Midbrain (tissue), 1 donor: ENCODE measurements around the gene MSH2.
"Not testable (repeated sequence)": the region's sequence is repeated elsewhere in the genome, so short reads cannot be mapped to it uniquely, and the experiment has no call there.

ENCODE experiments used
- DNase-seq: peaks from one replicate; lab custom pipeline; 2025; lab: John Stamatoyannopoulos, UW

The MSH2 gene

DNA sequence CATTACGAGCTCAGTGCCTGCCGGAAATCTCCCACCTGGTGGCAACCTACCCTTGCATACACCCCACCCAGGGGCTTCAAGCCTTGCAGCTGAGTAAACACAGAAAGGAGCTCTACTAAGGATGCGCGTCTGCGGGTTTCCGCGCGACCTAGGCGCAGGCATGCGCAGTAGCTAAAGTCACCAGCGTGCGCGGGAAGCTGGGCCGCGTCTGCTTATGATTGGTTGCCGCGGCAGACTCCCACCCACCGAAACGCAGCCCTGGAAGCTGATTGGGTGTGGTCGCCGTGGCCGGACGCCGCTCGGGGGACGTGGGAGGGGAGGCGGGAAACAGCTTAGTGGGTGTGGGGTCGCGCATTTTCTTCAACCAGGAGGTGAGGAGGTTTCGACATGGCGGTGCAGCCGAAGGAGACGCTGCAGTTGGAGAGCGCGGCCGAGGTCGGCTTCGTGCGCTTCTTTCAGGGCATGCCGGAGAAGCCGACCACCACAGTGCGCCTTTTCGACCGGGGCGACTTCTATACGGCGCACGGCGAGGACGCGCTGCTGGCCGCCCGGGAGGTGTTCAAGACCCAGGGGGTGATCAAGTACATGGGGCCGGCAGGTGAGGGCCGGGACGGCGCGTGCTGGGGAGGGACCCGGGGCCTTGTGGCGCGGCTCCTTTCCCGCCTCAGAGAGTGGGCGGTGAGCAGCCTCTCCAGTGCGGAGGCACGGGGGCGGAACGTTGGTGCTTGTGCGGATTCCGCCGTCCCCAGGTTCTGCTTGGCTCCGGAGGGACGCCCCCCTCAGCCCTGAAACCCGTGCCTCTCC lies at the start of gene MSH2:
Gene MSH2, plus strand, starts transcription at position 352 of the 804 bp plus-strand sequence. Its CDS starts 36 bp downstream, at position 388.
- DNase-seq: peak; percentile 93

DNA sequence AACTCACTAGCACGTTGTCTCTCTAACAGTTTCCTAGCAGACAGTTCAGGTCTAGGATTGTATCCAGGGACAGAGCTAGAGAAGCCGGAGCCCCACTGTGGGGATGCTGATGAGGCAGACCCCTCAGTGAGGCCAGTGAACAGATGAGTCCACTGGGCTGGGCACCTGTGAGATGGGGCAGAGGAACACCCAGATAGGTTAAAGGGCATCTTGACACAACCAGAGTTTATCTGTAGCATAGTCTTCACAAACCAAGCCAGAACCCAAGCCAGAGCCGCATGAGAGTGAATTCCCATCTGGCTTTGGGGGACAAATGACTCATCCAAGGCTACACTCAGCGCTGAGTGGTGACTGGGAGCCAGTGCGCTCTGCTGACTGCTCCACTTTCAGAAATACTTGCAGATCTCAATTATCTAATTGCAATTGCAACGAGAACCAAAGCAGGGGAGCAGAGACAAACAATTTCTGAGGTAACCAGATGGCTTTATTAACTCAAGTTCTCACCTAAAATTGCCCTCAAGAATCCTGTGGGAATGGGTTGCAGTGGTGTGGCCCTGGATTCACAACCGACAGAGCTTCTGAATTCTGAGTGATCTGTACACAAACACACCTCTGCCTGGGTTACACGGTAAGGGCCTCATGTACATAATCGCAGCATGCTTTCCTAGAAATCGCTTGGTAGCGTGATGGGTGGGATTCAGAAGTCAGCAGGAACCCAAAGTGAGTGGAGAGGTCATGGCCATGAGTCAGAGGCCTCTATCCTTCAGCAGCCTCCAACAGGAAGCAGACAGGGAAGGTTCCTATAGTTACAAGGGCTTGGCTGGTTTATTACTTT lies 48.7 kb upstream of the MSH2 start:
- no peak for DNase-seq

DNA sequence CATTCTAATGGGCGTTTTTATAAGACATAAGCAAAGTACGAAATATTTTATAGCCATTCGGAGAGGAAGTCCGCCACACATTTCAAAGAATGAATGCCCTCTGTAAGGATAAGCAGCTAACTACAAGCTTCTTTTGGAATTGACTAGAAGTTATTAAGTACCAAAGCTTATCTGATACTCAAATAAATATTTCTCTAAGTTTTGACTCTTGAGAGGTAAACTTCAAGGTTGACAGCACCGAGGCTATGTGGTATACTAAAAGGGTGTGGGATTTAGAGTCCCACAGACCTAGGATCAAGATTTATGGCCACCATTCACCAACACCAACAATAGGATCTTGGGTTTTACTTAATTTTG lies 48.1 kb upstream of the MSH2 start:
- DNase-seq: no peak

DNA sequence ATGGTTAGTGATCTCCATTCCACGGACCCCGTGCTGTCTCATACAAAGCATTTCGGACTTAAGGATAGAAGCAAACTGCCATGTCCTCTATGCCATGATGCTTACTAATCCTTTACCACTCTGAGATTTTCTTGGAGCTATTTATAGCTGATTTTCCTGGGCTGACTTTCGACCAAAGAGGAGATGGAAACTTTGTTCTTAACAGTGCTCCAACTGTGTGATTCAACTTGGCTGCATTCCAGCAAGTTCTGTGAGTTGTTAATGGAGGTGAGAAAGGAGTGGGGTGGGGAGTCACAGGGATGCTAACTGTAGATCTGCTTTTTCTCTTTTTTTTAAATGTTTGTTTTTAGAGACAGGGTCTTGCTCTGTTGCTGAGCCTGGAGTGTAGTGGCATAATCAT lies 45.5 kb upstream of the MSH2 start:
- no peak for DNase-seq

DNA sequence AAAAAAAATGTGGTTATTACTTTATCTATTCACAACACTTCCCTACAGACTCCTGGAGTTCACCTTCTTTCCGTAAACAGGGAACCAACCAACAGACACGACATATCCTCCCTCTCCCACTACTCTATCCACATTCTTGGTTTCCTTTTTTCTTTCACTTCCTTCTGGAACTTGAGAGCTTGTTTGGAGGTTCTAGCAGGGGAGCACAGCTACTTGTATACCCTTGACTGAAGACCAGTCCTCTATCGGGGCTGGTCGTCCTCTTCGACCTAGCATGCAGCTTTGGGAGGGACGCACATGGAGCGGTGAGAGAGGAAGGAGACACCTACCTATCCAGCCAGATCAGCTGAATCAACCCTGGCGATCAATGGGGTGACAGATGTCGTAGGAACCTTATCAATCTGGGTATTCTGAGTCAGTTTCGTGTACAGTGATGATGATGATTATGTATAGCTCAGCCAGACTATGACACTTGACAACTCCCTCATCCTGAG lies 43.5 kb upstream of the MSH2 start:
- DNase-seq: no peak

DNA sequence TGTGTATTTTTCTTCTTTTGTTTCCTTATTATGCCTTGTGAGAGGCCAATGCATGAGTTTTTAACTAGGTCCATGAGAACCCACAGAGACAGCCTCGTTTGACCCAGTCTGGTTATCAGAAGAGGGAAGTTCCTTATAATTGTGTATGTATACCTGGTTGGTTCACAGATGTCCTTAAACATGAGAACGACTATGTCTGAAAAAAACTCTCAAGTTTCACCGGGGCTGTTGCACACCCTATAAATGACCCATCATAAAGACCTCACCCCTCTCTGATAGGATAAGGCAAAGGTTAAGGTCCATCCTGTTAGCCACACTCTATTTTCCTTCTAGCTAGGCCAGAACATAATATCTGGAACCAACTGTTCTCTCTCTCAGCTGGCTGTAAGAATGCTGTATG lies 42.7 kb upstream of the MSH2 start:
- DNase-seq: no peak

DNA sequence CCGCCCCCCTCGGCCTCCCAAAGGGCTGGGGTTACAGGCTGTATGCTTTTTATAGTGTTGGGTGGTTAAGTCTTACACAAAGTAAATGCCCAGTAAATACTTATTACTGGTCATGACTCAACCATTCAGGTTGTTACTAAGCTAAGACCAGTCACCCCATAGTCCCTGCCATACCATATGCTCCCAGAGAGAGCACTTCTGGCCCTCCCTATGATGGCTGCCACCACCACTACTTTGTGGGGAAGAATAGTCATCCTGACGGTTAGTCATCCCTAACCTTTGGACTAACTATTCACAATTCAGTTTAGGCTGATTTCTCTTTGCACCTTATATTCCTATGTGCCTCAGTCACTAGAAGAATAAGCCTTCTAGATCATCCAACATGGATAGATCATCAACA lies 42.0 kb upstream of the MSH2 start:
- no peak for DNase-seq

DNA sequence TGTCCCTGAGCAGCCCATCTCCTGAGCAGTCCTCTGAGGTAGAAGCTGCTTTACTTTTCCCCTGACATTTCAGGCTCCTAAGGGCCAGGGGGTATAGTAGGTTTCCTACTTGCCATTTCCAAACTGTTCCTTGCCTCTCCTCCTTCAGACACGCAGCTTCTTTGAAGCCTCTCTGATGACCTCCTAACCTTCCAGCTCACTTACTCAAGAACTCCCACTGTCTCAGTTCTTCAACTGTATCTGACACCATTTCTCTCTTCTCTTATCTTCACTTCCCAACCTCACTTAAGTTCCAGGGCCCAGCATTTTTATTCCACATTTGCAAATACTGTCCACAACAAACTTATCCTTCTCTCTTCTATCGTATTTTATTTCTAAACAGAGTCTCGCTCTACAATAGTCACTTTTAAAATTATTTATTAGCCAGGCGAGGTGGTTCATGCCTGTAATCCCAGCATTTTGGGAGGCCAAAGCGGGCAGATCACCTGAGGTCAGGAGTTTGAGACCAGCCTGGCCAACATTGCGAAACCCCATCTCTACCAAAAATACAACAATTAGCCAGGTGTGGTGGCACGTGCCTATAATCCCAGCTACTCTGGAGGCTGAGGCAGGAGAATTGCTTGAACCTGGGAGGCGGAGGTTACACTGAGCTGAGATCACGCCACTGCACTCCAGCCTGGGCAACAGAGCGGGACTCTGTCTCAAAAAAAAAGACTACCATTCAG lies 41.3 kb upstream of the MSH2 start:
- not testable (repeated sequence) for DNase-seq

DNA sequence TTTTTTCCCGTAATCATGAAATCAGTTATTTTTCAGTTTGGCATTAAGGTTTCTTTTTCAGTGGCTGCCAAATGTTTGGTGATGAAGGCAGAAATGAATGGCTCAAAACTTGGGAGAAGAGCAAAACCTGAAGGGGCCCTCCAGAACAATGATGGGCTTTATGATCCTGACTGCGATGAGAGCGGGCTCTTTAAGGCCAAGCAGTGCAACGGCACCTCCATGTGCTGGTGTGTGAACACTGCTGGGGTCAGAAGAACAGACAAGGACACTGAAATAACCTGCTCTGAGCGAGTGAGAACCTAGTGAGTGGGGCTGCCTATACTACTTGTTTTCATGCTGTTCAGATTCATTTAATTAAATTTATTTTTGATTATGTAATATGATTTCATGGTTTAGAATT lies 29.2 kb upstream of the MSH2 start:
- DNase-seq: peak; percentile 26

DNA sequence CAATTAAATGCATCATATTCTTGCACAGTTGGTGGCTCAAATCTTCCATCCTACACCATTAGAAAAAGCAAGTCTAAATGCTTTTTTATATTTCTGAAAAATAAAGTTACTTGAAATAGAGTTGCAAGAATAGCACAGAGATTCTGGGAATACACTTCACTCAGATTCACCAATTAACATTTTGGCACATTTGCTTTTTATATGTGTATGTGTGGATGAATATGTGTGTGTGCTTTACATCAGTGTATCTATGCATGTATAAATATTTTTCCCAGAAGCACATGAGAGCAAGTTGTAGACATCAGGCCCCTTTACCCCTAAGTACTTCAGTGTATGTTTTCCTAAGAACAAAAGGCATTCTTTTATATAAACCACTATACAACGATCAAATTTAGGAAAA lies 27.6 kb upstream of the MSH2 start:
- no peak for DNase-seq

DNA sequence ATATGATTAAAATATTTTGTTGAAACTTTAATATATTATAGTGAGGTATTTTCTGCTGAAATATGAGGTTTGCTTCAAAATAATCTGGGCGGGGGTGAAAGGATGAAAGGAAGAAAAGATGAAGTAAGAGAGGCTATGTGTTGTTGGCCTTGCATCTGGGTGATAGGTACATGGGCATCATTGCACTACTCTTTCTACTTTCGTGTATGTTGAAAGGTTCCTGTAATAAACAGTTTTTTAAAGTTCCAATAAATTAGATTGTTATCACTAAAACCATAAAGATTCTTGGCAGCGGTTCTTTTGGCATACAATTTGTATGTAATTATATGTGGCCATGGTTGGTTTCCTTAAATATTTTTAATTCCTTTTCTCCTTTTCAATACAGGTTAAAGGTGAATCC lies 23.6 kb upstream of the MSH2 start:
- no peak for DNase-seq

DNA sequence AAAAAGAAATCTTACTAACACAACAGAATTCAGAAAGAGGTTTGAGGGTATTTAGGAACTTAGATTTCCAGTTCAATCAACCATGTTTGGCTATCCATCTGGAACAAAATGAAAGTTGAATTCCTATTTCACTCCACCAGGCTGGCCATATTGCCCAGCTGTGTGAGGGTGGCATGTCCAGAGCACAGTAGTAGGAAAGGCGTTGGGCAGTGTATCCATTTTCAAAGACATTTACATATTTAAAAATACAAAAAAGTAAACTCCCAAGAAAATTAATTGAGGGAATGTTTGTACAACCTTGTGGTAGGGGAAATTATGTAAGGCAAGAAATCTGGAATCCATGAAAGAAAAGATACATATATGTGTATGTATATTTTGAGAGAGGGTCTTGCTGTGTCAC lies 21.5 kb upstream of the MSH2 start:
- no peak for DNase-seq

DNA sequence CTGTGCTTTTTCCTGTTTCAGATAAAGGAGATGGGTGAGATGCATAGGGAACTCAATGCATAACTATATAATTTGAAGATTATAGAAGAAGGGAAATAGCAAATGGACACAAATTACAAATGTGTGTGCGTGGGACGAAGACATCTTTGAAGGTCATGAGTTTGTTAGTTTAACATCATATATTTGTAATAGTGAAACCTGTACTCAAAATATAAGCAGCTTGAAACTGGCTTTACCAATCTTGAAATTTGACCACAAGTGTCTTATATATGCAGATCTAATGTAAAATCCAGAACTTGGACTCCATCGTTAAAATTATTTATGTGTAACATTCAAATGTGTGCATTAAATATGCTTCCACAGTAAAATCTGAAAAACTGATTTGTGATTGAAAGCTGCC lies 16.4 kb upstream of the MSH2 start:
- no peak for DNase-seq

DNA sequence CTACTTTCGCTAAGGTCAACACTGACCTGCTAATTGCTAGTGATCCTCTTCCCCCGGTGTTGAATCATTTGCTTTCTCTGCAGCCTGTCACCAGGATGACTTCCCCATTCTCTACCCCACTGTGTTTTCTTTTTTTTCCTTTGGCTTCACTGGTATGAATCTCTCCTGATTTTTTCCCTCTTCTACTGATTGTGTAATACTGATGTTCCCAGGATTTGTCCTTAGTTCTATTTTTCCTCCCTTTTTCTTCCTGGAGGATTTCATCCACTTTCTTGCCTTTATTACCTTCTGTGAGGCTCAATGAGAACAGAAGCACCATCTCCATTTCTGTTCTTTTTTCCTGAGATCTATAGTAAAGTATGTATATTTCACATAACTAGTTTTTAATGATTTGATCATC lies 14.1 kb upstream of the MSH2 start:
- no peak for DNase-seq

DNA sequence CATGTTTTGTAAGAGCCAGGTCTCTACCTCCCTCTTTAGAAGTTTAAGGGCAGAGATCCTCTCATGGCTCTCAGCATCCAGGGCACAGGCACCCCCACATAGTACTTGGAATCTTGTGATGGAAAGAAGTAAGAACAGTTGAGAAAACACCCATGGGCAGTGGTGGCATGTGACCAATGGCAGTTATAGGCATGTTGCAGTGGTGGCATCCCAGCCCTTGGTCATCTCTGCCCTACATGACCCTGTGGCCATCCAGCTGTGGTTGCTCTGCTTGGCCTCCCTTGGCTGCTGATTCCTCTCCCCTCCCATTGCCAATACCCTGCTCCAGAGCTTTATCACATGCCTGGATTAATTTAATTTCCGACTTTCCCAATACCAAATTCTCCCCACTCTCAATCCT lies 13.3 kb upstream of the MSH2 start:
- no peak for DNase-seq

DNA sequence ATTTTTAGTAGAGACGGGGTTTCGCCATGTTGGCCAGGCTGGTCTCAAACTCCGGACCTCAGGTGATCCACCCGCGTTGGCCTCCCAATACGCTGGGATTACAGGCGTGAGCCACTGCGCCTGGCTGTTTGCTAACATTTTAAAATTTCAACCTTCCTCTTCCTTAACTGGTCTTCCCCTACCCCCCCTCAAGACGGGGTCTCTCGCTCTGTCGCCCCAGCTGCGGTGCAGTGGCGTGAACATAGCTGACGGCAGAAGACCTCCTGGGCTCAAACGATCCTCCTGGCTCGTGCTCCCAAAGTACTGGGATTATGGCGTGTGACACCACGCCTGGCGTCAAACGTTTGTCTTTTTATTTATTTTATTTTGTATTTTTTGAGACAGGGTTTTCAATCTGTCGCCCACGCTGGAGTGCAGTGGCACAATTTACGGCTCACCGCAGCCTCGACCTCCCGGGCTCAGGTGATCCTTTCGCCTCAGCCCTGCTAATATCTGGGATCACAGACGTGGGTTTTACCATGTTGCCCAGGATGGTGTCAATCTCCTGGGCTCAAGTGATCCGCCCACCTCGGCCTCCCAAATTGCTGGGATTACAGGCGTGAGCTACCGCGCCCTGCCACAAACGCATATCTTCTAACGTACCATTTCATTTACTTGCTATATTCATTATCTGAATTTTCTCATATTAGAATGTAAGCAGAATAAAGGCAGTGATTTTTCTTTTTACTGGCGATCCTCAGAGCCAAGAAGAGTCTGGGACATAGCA lies 984 bp upstream of the MSH2 start:
- DNase-seq: no peak

DNA sequence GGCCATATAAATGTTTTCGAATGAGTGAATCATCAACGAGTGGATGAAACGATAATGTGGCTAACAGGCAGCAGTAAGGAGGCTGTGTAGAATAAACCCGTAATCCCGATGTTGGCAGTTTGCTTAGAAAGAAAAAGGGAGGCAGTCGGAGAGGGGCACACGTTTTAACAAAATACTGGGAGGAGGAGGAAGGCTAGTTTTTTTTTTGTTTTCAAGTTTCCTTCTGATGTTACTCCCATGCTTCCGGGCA lies 476 bp upstream of the MSH2 start:
- no peak for DNase-seq

DNA sequence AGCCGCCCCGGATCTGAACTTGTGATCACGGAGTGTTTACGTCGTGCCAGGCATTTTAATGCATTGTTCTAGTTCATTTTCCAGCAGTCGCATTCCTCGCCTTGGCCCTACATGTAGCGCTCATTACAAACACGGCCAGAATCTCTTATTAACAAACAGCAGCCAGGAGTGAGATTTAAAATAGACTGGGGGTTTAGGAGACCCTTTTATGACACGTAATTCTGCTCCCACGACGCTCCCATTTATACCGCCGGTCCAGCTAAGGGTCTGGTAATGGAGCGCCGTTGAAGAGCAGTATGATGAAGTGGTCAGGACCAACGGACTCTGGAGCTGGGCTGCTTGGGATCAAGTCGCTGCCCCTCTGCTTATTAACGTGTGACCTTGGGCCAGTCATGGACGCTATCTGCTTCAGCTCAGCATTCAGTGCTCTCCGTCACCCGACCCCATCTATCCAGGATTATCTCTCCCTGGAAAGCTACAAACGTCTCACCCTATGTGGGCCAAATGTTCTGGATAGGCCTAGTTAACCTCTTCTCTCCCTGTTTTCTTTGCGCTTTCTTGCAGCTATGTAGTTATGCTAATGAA lies 745 bp downstream of the MSH2 start:
- DNase-seq: peak; percentile 30

DNA sequence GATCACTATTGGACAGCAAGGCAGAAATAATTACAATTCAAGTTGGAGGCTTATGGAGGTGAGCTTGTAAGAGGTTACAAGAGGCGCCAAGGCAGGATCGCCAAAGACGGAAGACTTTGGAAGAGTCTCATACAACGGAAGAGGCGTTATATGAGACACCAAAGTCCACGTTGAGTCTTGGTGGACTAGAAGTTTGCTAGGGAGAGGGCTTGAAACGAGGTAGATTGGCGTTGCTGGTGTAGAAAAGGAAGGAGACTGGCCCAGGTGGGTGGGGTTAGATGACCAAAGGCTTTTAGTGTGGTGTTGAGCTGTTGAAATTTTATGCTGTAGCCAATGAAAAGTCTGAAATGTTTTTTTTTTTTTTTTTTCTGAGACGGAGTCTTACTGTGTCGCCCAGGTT lies 1.4 kb downstream of the MSH2 start:
- no peak for DNase-seq

DNA sequence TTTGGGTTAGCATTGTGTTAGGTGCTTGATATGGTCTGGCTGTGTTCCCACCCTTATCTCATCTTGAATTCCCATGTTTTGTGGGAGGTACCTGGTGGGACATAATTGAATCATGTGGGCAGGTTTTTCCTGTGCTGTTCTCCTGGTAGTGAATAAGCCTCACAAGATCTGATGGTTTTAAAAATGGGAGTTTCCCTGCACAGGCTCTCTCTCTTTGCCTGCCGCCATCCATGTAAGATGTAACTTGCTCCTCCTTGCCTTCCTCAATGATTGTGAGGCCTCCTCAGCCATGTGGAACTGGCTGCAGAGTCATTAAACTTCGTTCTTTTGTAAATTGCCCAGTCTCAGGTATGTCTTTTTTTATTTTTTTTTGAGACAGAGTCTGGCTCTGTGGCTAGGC lies 2.8 kb downstream of the MSH2 start:
- no peak for DNase-seq

DNA sequence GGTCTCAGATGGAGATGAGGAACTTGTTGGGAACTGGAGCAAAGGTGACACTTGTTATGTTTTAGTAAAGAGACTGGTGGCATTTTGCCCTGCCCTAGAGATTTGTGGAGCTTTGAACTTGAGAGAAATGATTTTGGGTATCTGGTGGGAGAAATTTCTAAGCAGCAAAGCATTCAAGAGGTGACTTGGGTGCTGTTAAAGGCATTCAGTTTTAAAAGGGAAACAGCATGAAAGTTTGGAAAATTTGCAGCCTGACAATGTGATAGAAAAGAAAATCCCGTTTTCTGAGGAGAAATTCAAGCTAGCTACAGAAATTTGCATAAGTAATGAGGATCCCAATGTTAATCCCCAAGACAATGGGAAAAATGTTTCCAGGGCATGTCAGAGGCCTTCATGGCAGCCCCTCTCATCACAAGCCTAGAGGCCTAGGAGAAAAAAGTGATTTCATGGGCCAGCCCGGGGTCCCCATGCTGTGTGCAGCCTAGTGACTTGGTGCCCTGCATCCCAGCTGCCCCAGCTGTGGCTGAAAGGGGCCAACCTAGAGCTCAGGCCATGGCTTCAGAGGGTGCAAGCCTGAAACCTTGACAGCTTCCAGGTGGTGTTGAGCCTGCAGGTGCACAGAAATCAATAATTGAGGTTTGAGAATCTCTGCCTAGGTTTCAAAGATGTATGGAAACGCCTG lies 3.8 kb downstream of the MSH2 start:
- DNase-seq: not testable (repeated sequence)
